Measurements from ENCODE around the gene GRIK2. TPM values are rescaled to one million over a fixed set of nuclear protein-coding genes. Genes with fewer than 3 reads are reported as not detected.

GRIK2 gene
- total RNA-seq, 4 donors from 2014 or later: 0.46 to 3.7 (median 1.8) TPM

DNA sequence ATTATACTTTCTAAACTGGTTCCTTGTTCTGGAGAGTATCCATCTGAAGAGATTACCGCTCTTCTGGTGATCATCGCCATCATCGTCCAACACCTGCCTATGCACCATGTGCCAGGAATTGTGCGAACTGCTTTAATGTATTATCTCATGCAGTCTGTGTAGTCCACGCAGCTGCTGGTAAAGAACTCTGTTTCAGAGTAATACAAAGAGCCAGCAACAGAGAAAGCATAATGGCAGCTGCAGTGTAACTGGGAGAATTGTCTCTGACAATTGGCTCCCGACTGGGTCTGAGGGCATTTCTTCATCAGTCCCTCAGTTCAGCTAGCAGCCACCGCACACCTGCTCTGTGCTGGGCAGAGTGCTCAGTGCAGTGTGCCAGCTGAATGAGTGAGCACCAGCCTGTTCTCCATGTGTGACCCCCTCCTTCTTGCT, 383.4 kb downstream of the GRIK2 start:
- TF ChIP-seq EP300 (IDR thresholded peaks at IDR 0.05) (no peak), POLR2A (IDR thresholded peaks at IDR 0.05; ENCODE audit: low read depth) (no peak), POLR2AphosphoS5 (IDR thresholded peaks at IDR 0.05) (no peak)
- TF ChIP-seq, protein P1, sequence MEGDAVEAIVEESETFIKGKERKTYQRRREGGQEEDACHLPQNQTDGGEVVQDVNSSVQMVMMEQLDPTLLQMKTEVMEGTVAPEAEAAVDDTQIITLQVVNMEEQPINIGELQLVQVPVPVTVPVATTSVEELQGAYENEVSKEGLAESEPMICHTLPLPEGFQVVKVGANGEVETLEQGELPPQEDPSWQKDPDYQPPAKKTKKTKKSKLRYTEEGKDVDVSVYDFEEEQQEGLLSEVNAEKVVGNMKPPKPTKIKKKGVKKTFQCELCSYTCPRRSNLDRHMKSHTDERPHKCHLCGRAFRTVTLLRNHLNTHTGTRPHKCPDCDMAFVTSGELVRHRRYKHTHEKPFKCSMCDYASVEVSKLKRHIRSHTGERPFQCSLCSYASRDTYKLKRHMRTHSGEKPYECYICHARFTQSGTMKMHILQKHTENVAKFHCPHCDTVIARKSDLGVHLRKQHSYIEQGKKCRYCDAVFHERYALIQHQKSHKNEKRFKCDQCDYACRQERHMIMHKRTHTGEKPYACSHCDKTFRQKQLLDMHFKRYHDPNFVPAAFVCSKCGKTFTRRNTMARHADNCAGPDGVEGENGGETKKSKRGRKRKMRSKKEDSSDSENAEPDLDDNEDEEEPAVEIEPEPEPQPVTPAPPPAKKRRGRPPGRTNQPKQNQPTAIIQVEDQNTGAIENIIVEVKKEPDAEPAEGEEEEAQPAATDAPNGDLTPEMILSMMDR (IDR thresholded peaks at IDR 0.05): no peak
- no peak overlapping the region for H3K4me3 ChIP-seq
- no peak overlapping the region for H3K27ac ChIP-seq (replicated peaks in 1 of 4)
- 97% methylated on average over 7 of the region's 7 CpGs for WGBS
- no peak for DNase-seq (ENCODE audit: extremely low spot score)
- no peaks in the 10 kb centered on the region for H3K27me3 ChIP-seq
- intact Hi-C loops (cut with DNase I): no loop called here
- H3K36me3 ChIP-seq: no peaks in the 10 kb centered on the region
- H3K4me1 ChIP-seq: no peaks in the 10 kb centered on the region
- no peaks in the 10 kb centered on the region for H3K9me3 ChIP-seq

DNA sequence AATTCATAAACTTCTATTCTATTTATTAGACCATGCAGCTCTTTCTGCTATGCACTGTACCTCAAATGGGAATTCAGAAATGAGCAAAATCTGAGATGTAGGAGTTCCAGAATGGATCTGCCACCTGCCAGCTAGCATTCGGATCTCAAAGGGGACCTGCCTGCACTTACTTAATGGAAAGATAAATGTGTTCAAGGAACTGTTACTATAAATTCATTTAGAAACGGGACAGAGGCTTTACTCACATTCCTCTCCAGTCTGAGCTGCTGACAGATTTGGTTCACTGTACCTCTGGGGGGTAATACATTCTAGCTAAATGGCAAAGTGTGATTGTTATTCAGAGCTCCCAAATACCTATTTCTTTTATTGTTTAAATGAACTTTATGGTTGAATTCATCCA, 384.1 kb downstream of the GRIK2 start:
- DNase-seq (ENCODE audit: extremely low spot score): no peak
- TF ChIP-seq EP300 (IDR thresholded peaks at IDR 0.05) (no peak), POLR2AphosphoS5 (IDR thresholded peaks at IDR 0.05) (no peak), POLR2A (IDR thresholded peaks at IDR 0.05; ENCODE audit: low read depth) (no peak)
- TF ChIP-seq, protein P1 (IDR thresholded peaks at IDR 0.05): no peak
- no peaks in the 10 kb centered on the region for H3K9me3 ChIP-seq
- no peak overlapping the region for H3K27ac ChIP-seq (replicated peaks in 1 of 4)
- intact Hi-C loops (cut with DNase I): no loop called here
- no peaks in the 10 kb centered on the region for H3K36me3 ChIP-seq
- H3K4me1 ChIP-seq: no peaks in the 10 kb centered on the region
- no peaks in the 10 kb centered on the region for H3K27me3 ChIP-seq
- H3K4me3 ChIP-seq: no peak overlapping the region
- WGBS: 27% methylated on average over 2 of the region's 2 CpGs

DNA sequence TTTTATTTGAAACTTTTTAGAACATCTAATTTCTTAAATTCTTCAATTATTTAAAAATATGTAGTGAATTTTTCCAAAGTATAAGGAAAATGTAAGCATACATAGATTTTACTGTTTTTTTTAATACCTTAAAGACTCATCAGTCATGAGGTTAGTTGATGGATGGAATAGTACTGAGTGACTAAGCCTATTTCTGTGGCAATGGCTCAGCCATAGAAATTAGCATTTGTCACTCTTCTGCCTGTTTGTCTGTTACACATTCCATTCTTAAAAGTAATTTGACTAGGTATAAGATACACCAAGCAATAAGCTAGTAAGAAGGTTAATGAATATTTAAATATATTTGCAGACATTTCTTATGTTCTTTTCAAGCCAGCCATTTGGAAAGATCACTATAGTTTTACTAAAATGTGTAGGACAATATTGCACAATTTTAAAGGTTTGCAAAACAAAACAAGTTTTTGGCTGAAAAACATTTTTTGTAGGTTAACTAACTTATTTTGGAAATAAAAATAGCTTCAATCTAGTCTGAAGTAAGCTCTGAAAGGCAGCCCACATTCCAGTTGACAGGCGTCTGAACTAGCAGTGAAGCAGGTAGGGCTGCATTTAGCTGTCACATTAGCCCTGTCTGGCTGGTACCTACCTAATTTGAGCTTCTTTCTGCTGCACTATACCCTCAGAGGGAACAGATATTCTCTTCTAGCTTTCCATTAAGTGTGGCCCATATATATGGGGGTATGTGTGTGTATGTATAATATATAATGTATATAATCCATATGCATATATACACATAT, 385.7 kb downstream of the GRIK2 start:
- Histone ChIP-seq H3K27ac (replicated peaks in 1 of 4) (no peak overlapping the region), H3K36me3 (no peaks in the 10 kb centered on the region), H3K4me1 (no peaks in the 10 kb centered on the region), H3K9me3 (no peaks in the 10 kb centered on the region), H3K4me3 (no peak overlapping the region), H3K27me3 (no peaks in the 10 kb centered on the region)
- intact Hi-C loops (cut with DNase I): no loop called here
- 100% methylated on average over 1 of the region's 1 CpG for WGBS
- DNase-seq (ENCODE audit: extremely low spot score): no peak
- no peak for TF ChIP-seq POLR2A (IDR thresholded peaks at IDR 0.05; ENCODE audit: low read depth)
- TF ChIP-seq, protein P1 (IDR thresholded peaks at IDR 0.05): no peak
- TF ChIP-seq EP300 (IDR thresholded peaks at IDR 0.05): no peak
- no peak for TF ChIP-seq POLR2AphosphoS5 (IDR thresholded peaks at IDR 0.05)

DNA sequence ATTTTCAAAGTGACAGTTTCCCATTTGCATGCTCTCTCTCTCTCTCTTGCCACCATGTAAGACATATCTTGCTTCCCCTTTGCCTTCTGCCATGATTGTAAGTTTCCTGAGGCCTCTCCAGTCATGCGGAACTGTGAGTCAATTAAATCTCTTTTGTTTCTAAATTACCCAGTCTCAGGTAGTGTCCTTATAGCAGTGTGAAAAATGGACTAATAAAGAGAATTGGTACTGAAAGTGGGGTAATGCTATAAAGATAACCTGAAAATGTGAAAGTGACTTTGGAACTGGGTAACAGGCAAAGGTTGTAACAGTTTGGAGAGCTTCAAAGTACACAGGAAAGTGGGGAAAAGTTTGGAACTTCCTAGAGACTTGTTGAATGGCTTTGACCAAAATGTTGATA, 389.8 kb downstream of the GRIK2 start:
- Histone ChIP-seq H3K4me1 (no peaks in the 10 kb centered on the region), H3K27me3 (no peaks in the 10 kb centered on the region), H3K36me3 (no peaks in the 10 kb centered on the region), H3K4me3 (no peak overlapping the region), H3K9me3 (peaks cover 0 to 5% (median 2%) of the 10 kb centered on the region in 4 donors), H3K27ac (replicated peaks in 1 of 4) (no peak overlapping the region)
- intact Hi-C loops (cut with DNase I): no loop called here
- TF ChIP-seq POLR2AphosphoS5 (IDR thresholded peaks at IDR 0.05): no peak
- TF ChIP-seq POLR2A (IDR thresholded peaks at IDR 0.05; ENCODE audit: low read depth): no peak
- TF ChIP-seq EP300 (IDR thresholded peaks at IDR 0.05): no peak
- TF ChIP-seq, protein P1 (IDR thresholded peaks at IDR 0.05): no peak
- DNase-seq (ENCODE audit: extremely low spot score): no peak
- 89% methylated on average over 1 of the region's 1 CpG for WGBS

Data from esophagus muscularis mucosa (tissue), 4 donors.